K562 (cell line): ENCODE measurements around the gene PRRC2B. TPM values are rescaled to one million over a fixed set of nuclear protein-coding genes. Genes with fewer than 3 reads are reported as not detected.

ENCODE experiments used
- BCOR ChIP-seq: fragments of 450-650 bp; IDR thresholded peaks from 2 replicates; pipeline ENCODE4 v1.6.1; 2016
- CREB1 ChIP-seq, 2 experiments: sonication (generic) in 1 of 2; formaldehyde crosslinking in 1 of 2; IDR thresholded peaks; 2 replicates each; pipeline versions ENCODE4 v1.6.1 to v1.8.0; 2012 to 2022; ENCODE audit warnings: inconsistent platforms in 1 of 2, mild to moderate bottlenecking in 1 of 2, missing genetic modification reagents in 1 of 2, moderate library complexity in 1 of 2
- CSDE1 ChIP-seq, 2 experiments: fragments of 450-650 bp; IDR thresholded peaks; 2 replicates each; pipeline ENCODE4 v1.6.1; 2016; ENCODE audit warnings: mild to moderate bottlenecking in 1 of 2
- ELF2 ChIP-seq: fragments of 250-450 bp; sonication (Bioruptor Pico); IDR thresholded peaks from 2 replicates; pipeline ENCODE4 v1.5.0; 2021; ENCODE audit warnings: mild to moderate bottlenecking
- EP400 ChIP-seq: fragments of 450-650 bp; IDR thresholded peaks from 2 replicates; pipeline ENCODE4 v1.6.1; 2017; ENCODE audit warnings: antibody characterized with exemption, mild to moderate bottlenecking, moderate library complexity
- IFI16 ChIP-seq: fragments of 250-450 bp; sonication (Bioruptor Pico); IDR thresholded peaks from 2 replicates; pipeline ENCODE4 v2.1.2; 2022; ENCODE audit warnings: mild to moderate bottlenecking, inconsistent platforms
- MCM5 ChIP-seq: fragments of 450-650 bp; IDR thresholded peaks from 2 replicates; pipeline ENCODE4 v1.6.1; 2016; ENCODE audit warnings: low read depth
- MCM7 ChIP-seq, 2 experiments: fragments of 450-650 bp; IDR thresholded peaks; 2 replicates each; pipeline ENCODE4 v1.6.1; 2016 to 2018
- NFATC3 ChIP-seq: fragments of 450-650 bp; IDR thresholded peaks from 2 replicates; pipeline ENCODE4 v1.6.1; 2017; ENCODE audit warnings: mild to moderate bottlenecking
- NFIX ChIP-seq: fragments of 250-450 bp; sonication (Bioruptor Pico); IDR thresholded peaks from 2 replicates; pipeline ENCODE4 v1.4.0; 2020; ENCODE audit warnings: low read depth, mild to moderate bottlenecking, moderate library complexity
- NFRKB ChIP-seq: fragments of 450-650 bp; IDR thresholded peaks from 2 replicates; pipeline ENCODE4 v1.6.1; 2016; ENCODE audit warnings: low read depth
- NUFIP1 ChIP-seq: fragments of 450-650 bp; IDR thresholded peaks from 2 replicates; pipeline ENCODE4 v1.6.1; 2018; ENCODE audit not compliant: partially characterized antibody
- PCBP2 ChIP-seq: fragments of 200-400 bp; formaldehyde crosslinking; IDR thresholded peaks from 2 replicates; pipeline ENCODE4 v1.6.1; 2018; ENCODE audit warnings: low read length, low read depth, mild to moderate bottlenecking, moderate library complexity; ENCODE audit not compliant: poor library complexity, severe bottlenecking
- POLR2A ChIP-seq: fragments of 450-650 bp; conservative IDR thresholded peaks from 2 replicates; pipeline ENCODE4 v1.6.1; 2016
- POLR2AphosphoS2 ChIP-seq: IDR thresholded peaks from 2 replicates; pipeline ENCODE4 v1.6.1; 2012; ENCODE audit warnings: low read length, improper control_type of control experiment
- RBBP5 ChIP-seq: fragments of 200-600 bp; sonication (generic); IDR thresholded peaks from 2 replicates; pipeline ENCODE4 v1.6.1; 2012; ENCODE audit warnings: borderline replicate concordance, mild to moderate bottlenecking, low read length, control low read depth, inconsistent platforms; ENCODE audit not compliant: insufficient read depth, poor library complexity, severe bottlenecking
- SRF ChIP-seq, 2 experiments: fragments of 250-450, 450-650 bp in 1 of 2; sonication (Bioruptor Pico) in 1 of 2; sonication (generic) in 1 of 2; formaldehyde crosslinking; IDR thresholded peaks; 2 replicates each; pipeline versions ENCODE4 v1.5.0 to v1.5.1; 2020 to 2022; ENCODE audit warnings: mild to moderate bottlenecking in 1 of 2, missing genetic modification reagents in 1 of 2
- SRSF1 ChIP-seq: fragments of 200-400 bp; formaldehyde crosslinking; IDR thresholded peaks from 2 replicates; pipeline ENCODE4 v1.6.1; 2017; ENCODE audit warnings: mild to moderate bottlenecking, low read depth, low read length, moderate library complexity
- SUPT5H ChIP-seq: fragments of 450-650 bp; IDR thresholded peaks from 2 replicates; pipeline ENCODE4 v1.6.1; 2016
- TAF1 ChIP-seq: IDR thresholded peaks from 2 replicates; pipeline ENCODE4 v1.6.1; 2011; ENCODE audit warnings: mild to moderate bottlenecking, low read length, moderate library complexity; ENCODE audit not compliant: insufficient read depth, control insufficient read depth, severe bottlenecking; ENCODE audit errors: extremely low read depth
- WHSC1 ChIP-seq: IDR thresholded peaks from one replicate; pipeline ENCODE4 v1.6.1; 2012; ENCODE audit warnings: low read length, control low read depth, inconsistent platforms
- ZFP1 ChIP-seq: fragments of 450-650 bp; formaldehyde crosslinking; IDR thresholded peaks from 2 replicates; pipeline ENCODE4 v1.4.0; 2020; ENCODE audit warnings: mild to moderate bottlenecking, mixed read lengths
- ZNF644 ChIP-seq: fragments of 200-800 bp; sonication (Bioruptor generic); IDR thresholded peaks from 2 replicates; pipeline ENCODE4 v1.6.1; 2016; ENCODE audit warnings: low read depth, missing genetic modification characterization, missing compliant biosample characterization
- polyA plus RNA-seq, 8 experiments: library from polyadenylated mRNA; depleted of rRNA in 4 of 8; stranded (reverse) in 5 of 8; unstranded in 3 of 8; fragments of >200 nt; fragmentation: Nextera tagmentation in 2 of 8; fragmentation: Illumina TruSeq in 1 of 8; extraction: Ambion mirVana in 2 of 8; extraction: Trizol in 1 of 8; gene quantifications; 2 replicates each; pipeline versions ENCODE4 v1.2.1 to v1.2.3, GENCODE V29; 2011 to 2014; ENCODE audit warnings: inconsistent platforms in 1 of 8, missing spikeins in 1 of 8
- total RNA-seq, 7 experiments: library from RNA; depleted of rRNA in 6 of 7; stranded (reverse); fragments of >200 nt in 6 of 7; fragmentation: Illumina TruSeq in 2 of 7; extraction: Trizol in 2 of 7; gene quantifications; 2 replicates each; pipeline versions ENCODE4 v1.2.1 to v1.2.3, GENCODE V29; 2011 to 2021; ENCODE audit warnings: low replicate concordance in 1 of 7
- TF ChIP-seq, protein P1 (sequence below): fragments of 450-650 bp; conservative IDR thresholded peaks from 2 replicates; pipeline ENCODE4 v1.6.1; 2016; ENCODE audit warnings: missing genetic modification characterization, low read depth, mild to moderate bottlenecking, control low read depth, missing compliant biosample characterization
- TF ChIP-seq, protein P2 (sequence below): sonication (generic); formaldehyde crosslinking; IDR thresholded peaks from 2 replicates; pipeline ENCODE4 v1.8.0; 2022; ENCODE audit warnings: missing genetic modification reagents, mild to moderate bottlenecking, borderline replicate concordance
- TF ChIP-seq, protein P3 (sequence below): sonication (generic); formaldehyde crosslinking; IDR thresholded peaks from 2 replicates; pipeline ENCODE4 v1.8.1; 2023; ENCODE audit warnings: mild to moderate bottlenecking, missing genetic modification reagents

Gene PRRC2B
- total and polyA plus RNA-seq, 9 of the 15 experiments (the other 6 are each of a cell fraction or from before 2014, with no cell fraction given), result 0.34 to 125 (median 30.9) TPM

DNA sequence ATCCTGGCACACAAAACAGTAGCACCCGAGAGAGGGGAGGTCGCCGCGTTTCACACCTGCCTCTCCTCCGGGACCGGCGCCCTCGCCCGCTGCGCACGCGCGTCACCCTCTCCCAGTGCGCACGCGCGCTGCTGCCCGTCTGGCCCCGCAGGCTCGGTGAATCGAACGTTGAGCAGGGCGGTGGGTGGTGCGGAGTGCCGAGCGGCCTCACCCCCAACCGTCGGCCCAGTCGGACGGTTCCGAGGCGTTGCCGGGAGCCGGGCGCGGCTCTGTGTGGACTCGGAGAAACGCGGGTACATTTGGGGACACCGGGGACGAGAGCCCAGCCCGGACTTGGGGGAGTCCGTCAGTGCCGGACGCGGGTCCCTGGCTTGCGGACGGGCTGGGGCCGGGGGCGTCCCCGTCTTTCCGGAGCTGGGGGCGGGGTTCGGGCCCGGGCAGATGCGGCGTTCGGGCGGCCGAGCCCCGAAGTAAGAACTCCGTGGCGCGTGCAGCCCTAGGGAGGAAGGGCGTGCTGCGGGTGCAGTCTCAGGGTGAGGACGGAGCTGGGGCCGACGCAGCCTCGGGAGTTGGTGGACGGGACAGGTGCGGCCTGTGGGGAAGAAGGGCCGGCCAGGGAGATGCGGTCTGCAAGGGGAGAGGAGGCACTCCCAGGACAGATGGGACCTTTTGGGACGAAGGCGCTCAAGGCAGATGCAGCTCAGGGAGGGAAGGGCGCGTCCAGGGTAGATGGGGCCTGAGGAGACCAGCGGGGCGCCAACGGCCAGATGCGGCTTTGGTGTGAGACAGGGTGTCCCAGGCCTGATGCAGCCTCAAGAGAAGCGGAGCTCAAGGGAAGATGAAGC is 109.1 kb downstream of the PRRC2B start, which contains the start of gene POMT1 (continued):
- TF ChIP-seq PCBP2 (no peak), CREB1 (IDR thresholded peaks at IDR 0.05) (no peak; the same call in 1 of the 2 replicates), CREB1 (CRISPR knock-in tag; IDR thresholded peaks at IDR 0.05) (peak; percentile 74), SRF (CRISPR knock-in tag; IDR thresholded peaks at IDR 0.05) (no peak; a peak in 1 of 4 replicates), RBBP5 (peak; percentile 88), SRSF1 (no peak), MCM5 (no peak), EP400 (peak; percentile 73; the same call in 1 of the 2 replicates), CSDE1 (IDR thresholded peaks at IDR 0.05) (no peak), ZFP1 (CRISPR knock-in tag) (no peak), ELF2 (CRISPR knock-in tag) (0 out of 2 replicates have a peak, but pooled peaks have one; percentile 22), NUFIP1 (no peak), POLR2A (peak; percentile 72; the same call in 1 of the 2 replicates), IFI16 (CRISPR knock-in tag) (no peak), TAF1 (no peak), ZNF644 (tag) (no peak), WHSC1 (no peak), BCOR (no peak), SUPT5H (peak; percentile 66), NFRKB (no peak), NFIX (CRISPR knock-in tag) (no peak), MCM7 (IDR thresholded peaks at IDR 0.05) (no peak), POLR2AphosphoS2 (no peak), NFATC3 (no peak)
- TF ChIP-seq, protein P1, sequence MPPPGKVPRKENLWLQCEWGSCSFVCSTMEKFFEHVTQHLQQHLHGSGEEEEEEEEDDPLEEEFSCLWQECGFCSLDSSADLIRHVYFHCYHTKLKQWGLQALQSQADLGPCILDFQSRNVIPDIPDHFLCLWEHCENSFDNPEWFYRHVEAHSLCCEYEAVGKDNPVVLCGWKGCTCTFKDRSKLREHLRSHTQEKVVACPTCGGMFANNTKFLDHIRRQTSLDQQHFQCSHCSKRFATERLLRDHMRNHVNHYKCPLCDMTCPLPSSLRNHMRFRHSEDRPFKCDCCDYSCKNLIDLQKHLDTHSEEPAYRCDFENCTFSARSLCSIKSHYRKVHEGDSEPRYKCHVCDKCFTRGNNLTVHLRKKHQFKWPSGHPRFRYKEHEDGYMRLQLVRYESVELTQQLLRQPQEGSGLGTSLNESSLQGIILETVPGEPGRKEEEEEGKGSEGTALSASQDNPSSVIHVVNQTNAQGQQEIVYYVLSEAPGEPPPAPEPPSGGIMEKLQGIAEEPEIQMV, result no peak
- TF ChIP-seq, protein P2, sequence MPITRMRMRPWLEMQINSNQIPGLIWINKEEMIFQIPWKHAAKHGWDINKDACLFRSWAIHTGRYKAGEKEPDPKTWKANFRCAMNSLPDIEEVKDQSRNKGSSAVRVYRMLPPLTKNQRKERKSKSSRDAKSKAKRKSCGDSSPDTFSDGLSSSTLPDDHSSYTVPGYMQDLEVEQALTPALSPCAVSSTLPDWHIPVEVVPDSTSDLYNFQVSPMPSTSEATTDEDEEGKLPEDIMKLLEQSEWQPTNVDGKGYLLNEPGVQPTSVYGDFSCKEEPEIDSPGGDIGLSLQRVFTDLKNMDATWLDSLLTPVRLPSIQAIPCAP, result no peak
- TF ChIP-seq, protein P3, sequence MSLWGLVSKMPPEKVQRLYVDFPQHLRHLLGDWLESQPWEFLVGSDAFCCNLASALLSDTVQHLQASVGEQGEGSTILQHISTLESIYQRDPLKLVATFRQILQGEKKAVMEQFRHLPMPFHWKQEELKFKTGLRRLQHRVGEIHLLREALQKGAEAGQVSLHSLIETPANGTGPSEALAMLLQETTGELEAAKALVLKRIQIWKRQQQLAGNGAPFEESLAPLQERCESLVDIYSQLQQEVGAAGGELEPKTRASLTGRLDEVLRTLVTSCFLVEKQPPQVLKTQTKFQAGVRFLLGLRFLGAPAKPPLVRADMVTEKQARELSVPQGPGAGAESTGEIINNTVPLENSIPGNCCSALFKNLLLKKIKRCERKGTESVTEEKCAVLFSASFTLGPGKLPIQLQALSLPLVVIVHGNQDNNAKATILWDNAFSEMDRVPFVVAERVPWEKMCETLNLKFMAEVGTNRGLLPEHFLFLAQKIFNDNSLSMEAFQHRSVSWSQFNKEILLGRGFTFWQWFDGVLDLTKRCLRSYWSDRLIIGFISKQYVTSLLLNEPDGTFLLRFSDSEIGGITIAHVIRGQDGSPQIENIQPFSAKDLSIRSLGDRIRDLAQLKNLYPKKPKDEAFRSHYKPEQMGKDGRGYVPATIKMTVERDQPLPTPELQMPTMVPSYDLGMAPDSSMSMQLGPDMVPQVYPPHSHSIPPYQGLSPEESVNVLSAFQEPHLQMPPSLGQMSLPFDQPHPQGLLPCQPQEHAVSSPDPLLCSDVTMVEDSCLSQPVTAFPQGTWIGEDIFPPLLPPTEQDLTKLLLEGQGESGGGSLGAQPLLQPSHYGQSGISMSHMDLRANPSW, result peak; percentile 93; the same call in 1 of the 2 replicates
